ENCODE data around the gene ZNF423.

Gene ZNF423

DNA sequence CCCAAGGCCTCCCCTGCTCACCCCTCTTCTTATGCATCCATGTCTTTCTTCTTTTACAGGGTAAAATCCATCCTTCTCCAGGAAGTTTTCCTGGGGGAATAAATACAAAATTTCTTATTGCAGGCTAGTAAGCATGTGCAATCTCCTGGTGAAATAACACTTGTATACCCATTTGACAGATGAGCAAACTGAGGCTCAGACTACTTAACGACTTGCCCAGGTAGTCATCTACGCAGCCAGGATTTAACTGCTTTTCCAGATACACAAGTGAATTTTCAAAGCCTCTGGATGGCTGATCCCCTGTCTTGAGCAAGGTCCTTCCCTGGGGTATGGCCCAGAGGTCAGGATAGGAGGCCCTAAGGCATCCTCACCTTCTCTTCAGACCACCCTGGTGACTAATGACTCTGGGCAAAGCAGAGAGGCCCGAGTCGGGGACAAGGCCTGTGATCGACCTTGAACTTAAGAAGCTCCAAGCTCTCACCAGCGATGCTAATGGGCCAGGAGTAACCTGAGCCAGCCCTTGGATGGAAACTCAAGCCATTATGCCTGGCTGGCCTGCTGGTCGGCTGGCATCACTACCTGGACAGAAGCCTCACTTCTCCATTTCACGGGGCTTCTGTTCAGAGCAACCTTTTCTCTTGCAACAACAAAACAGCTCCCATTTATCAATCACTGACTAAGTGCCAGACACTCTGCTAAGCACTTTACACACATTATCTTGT is 33.1 kb downstream of the ZNF423 start:
- DNase-seq (ENCODE audit: low spot score), result no peak

DNA sequence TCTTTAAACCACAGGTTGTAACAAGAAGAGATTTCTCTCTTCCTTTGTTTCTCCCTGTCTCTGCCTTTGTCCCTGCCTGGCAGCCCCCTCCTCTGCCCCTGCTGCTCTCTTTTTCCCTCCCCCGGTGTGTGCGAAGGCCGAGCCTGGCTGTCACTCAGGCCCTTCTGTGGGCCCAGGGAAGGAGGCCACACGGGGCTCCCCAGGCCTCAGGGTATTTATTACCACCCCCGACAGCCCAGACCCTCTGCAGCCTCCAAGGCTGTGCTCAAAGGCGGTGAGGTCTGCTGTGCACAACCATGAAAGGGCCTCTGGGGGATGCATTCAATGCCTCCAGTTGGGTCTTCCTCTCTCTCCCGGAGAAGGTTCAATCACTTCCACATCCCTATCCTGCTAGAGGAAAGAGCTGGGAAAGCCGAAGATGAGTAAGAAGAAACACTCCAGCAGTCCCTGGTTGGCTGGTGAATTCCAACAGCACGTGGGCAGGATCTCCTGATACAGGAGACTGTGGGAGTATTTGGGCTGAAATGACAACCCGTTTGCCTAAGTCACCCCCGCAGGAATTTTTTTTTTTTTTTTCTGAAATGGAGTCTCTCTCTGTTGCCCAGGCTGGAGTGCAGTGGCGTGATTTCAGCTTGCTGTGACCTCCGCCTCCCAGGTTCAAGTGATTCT is 34.2 kb downstream of the ZNF423 start:
- DNase-seq (ENCODE audit: low spot score), result no peak

DNA sequence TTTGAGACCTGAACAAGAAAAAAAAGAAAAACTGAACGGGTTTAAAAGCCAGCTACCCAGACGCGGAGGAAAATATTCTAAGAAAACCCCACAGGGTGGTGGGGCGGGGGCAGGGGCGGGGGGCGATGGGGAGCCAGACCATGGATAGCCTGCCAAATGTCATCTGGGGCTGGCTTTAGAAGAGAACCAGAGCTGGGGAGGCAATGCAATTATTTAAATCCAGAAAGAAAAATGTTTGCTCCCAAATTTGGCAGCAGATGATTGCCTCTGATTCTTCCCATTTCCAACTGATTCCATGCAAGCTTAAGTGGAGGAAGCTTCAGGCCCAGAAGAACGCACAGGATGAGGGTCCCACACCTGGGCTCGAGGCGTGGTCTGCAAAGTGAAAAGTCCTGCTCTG is 34.8 kb downstream of the ZNF423 start:
- no peak for DNase-seq (ENCODE audit: low spot score)

DNA sequence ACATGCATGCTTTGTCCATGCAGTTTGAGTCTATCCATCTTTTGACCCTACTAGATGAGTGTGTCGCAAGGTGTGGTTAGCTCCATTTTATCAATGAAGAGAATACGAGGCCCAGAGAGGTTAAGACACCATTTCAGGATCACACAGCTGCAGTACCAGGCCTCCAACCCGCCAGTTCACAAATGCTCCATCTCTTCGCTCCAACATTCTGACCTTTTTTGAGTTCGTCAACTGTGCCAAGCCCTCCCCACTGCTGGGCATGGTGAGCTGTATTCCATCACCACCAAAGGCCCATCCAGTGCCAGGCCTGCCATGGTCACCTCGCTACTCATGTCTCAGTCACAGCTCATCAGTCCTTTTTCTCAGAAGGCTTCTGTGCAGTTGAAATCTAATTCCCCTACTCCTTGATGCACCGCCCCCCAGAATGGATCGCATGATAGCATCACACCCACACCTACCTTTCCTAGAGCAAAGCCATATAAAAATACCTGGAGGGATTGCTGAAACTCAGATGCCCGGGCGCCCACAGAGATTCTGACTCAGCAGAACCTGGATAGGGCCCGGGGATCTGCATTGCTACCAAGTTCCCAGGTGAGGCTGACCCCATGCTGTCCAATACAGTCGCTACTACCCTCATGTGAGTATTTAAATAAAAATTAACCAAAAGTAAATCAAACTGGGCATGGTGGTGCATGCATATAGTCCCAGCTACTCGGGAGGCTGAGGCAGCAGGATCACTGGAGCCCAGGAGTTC is 38.0 kb downstream of the ZNF423 start:
- no peak for DNase-seq (ENCODE audit: low spot score)

DNA sequence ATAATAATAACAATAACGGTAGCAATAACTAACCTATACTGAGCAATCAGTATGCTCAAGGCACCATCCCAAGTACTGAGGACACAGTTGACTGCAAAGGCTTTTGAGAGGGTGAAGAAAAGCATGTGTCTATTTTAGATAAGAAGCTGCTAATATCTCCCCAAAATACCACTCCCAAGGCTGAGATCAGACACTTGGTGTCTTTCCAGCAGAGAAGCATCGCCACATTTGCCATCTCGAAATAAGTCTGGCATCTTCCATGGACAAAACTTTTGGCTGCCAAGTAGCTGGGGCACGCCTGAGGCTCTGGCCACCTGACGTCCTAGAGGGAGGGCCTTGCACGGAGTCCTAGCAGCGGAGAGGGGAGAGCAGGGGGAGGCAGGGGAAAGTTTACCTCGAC is 39.0 kb downstream of the ZNF423 start:
- no peak for DNase-seq (ENCODE audit: low spot score)

DNA sequence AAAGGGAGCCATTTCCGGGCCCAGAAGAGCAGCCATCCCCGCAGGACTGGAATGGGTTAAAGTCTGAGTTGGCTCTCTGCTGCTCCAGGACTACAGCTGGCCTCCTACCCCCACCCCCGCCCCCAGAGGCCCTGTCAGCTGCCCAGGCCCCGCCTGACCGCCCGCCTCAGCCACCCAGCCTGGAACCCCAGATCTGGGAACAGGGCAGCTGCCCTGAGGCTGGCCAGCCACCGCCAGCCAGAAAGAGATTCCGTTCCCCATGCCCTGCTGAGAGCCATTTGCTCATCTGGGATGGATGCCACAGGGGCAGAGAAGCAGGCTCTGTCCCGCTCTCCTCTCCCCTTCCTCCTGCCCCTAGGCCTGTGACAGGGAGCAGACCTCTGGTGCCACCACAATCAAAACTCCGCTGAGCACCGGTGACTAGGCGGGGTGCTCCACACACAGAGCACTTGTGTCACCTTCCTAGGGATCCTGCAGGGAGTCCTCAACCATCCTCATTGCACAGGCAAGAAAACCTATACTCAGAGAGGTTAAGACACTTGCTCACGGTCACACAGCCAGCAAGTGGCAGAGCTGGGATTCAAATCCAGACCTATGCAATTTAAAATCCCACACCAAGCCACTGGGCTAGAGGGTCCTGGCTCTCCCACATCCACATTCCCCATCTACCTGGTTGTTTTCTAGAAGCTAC is 44.1 kb downstream of the ZNF423 start:
- DNase-seq (ENCODE audit: low spot score), result no peak

DNA sequence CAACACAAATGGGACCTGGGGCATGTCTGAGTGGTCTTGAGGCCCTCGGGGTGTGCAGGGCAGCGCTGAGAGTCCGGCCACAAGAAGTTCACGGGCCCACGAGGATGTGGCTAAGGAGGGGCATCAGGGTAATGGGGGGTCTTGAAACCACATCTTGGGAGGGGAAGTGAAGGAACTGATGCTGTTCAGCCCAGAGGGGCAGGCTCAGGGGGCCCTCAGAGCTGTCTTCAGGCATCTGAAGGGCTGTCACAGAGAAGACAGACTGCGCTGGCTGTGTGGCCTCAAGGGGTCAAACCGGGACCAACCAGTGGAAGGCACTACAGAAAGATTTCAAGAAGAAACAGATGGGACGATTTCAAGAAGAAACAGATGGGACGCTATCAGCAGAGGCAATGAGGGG is 45.1 kb downstream of the ZNF423 start:
- no peak for DNase-seq (ENCODE audit: low spot score)

DNA sequence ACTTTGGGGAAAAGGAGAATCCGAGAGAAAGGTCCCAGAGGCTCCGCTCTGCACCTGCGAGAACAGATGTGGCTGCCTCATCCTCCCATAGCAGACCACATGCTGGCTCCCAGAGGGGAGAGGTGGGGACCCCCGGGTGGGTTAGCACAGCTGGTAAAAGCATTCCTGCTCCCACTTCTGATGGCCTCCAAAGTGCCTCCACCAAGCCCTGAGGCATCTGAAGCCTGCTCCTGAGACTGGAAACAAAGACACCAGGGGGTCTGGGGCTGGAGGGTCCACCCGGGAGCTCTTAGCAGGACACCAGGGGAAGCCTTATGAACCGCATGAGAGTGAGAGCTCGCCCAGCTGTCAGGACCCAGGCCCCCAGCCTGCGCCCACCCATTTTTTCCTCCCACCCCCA is 46.4 kb downstream of the ZNF423 start:
- no peak for DNase-seq (ENCODE audit: low spot score)

DNA sequence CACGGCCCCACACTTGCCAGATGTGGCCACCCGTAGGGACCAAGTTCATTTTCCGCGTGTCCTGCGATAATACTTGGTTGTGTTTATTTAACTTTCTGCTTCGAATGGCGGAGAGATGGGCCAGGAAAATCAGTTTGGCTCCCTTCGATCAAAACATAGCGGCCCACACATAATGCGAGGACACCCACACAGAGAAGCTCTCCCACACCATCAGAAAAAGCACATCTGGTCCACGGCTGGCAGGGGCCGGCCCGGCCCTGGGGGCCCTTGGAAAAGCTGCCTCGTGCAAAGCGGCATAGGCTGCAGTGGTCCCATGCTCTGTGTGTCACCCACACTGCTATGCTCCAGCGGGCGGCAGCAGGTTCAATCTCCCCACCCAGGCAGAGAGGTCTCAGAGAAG is 46.9 kb downstream of the ZNF423 start:
- DNase-seq (ENCODE audit: low spot score), result no peak

DNA sequence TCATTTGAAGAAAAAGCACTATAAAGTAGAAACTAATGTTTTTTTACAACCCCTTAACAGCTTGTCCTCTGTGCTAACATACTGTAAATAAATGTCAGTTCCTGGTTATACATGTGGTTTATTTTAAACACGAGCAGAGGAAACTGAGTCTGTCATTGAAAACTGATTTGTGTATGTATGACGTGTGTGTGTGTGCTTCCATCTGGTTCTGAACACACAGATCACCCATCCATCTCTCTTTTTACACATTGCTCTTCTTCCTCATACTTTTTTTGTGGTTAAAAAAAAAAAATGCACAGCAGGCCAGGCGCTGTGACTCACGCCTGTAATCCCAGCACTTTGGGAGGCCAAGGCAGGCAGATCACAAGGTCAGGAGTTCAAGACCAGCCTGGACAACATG is 49.5 kb downstream of the ZNF423 start:
- DNase-seq (ENCODE audit: low spot score), result no peak

DNA sequence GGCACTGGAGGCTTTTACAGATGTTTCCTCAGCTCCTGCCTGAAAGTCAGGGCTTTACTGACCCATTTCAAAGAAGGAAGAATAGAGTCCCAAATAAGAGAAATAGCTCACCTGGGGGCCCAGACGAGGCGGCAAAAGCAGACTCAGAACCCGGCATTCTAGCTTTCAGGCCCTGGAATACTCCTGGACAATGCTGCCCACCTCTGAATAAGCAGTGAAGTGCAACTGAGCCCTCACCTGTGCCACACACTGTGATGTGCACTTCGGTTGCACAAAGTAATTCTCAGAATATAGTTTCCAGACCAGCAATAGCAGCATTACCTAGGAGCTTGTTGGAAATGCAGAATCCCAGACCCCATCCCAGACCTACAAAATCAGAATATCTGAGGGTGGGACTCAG is 54.6 kb downstream of the ZNF423 start:
- DNase-seq (ENCODE audit: low spot score), result no peak

DNA sequence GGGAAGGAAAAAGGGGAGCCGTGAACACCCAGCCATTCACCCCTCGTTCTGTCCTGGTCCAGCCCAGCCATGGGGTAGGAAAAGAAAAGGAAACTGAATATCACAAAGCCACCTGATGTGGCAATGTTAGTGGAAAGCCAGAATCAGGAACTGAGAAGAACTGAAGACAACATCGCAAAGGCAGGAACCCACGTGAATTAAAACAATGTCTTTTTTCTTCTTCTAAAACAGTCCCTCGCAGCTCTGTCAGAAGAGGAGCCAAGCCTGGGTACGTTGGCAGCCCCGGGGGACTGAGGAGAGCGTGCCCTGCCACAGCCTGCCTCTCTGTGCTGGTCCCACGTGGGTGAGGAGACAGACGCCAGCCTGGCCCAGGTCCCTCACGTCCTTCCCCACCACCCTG is 55.0 kb downstream of the ZNF423 start:
- DNase-seq (ENCODE audit: low spot score), result no peak

DNA sequence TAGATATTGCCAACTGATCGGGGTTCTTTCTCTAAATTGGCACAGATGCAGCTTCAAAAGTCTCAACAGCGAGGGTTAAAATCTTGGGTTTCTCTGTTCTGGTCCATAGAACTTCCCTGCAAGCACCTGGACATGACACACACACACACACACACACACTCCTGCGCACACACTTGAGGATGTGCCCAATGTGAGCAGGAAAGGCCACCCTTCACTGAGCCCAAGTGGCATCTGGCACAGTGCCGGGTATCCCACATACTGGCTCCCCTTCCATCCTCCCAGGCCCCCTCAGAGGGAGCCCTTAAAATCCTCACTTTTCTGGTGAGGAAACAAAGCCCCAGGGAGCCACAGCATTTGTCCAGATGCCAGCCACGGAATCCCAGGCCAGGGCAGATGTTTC is 55.5 kb downstream of the ZNF423 start:
- no peak for DNase-seq (ENCODE audit: low spot score)

DNA sequence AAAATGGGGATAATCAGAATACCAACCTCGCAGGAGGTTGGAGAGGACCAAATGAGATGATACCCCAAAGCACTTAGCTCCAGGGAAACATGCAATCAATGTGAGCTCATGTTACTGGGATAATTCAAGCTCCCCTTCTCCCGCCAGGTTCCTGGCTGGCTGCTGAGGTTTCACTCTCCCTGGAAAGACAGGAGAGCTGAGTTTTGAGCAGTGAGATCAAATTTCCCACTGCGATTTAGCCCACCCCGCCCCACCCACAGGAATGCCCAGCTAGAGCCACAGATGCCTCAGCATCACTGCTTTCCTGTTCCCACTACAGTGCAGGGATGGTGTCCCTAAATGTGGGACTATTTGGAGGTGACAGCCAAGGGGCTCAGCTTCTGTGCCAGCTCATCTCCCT is 56.7 kb downstream of the ZNF423 start:
- DNase-seq (ENCODE audit: low spot score), result no peak

DNA sequence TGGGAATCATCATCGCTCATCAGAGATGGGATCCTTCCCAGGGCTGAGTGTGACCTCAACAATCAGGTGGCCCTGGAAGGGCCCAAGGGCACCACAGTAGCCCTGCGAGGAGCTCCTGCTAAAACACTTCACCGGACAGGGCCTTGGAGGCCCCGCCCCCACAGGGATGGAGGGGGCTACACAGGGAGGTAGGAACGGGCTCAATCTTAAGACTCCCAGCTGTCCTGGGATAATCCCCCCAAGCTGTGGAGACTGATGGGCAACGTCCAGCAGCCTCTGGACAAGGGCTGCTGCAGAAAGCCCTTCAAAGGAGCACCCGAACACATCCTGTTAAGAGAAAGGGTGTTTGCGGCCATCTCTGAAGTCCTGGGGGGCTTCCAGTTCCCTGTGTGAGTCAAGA is 60.4 kb downstream of the ZNF423 start:
- DNase-seq (ENCODE audit: low spot score), result no peak

DNA sequence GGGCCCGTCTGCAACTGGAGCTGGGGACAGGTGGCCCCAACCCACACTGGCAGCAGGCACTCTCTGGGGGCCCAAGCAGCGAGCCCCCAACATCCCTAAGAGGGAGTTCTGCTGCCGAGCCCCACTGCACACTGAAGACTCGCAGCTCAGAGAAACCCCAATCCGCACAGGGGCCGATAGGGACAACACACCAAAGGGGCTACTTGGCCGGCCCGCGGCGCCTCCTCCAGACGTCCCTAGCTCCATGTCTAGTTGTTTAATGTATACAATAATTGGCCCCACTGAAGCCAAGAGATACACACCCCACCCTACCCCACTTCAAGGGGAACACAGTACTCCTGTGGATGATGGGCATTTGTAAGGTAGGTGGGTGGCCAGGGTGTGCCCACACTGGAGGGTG is 62.7 kb downstream of the ZNF423 start:
- DNase-seq (ENCODE audit: low spot score), result no peak

DNA sequence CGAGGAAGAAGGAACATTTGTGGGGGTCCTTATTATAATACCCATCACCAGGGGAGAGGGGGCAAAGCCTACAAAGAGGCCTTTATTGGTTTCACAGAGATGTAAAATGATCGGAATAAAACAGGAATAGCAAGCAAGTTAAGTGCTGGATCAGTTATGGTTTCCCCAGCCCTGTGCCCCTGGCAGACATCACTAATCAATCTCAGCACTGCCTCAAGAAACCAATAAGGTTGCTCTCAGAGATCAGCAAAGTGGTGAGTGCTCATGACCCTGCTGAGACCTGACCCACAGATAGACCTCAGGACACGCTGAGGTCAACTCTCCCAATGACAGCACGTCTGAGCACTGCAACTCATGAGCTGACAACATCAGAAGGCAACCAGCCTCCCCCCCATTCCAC is 66.3 kb downstream of the ZNF423 start:
- no peak for DNase-seq (ENCODE audit: low spot score)

DNA sequence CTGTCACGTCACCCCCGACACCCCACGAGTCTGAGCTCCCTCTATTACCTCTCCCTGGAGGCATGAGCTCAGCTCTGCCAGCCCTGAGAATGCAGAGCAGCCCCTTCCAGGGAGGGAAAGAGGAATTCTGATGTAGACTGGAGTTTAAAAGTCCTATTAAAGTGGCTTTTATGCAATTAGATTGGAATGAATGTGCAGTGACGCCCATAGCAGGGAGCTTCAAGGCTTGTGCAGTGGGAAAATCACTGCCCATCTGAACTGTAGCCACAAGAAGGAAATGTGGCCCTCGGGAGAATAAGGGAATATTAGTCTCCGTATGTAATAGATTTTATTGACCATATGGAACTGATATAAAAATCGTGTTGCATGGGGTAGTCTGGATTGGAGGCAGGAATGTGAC is 66.9 kb downstream of the ZNF423 start:
- DNase-seq (ENCODE audit: low spot score), result no peak

DNA sequence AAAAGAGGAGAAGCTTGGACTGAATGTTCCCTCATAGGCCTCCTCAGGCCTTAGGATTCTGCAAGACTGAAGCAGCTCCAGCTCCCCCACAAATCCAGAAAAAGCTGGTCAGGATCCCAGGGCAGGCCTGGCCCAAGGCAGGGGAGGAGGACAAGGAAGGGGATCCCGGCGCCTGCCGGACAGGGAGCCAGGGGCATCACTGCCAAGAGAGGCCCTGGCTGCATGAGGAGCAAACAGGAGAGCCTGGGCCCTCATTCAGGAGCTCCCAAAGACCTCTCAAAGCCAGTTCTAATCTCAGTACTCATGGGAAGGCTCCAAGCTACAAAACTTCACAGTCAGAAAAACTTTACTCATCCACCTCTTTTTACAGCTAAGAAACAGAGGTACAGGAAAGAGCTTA is 67.3 kb downstream of the ZNF423 start:
- no peak for DNase-seq (ENCODE audit: low spot score)

DNA sequence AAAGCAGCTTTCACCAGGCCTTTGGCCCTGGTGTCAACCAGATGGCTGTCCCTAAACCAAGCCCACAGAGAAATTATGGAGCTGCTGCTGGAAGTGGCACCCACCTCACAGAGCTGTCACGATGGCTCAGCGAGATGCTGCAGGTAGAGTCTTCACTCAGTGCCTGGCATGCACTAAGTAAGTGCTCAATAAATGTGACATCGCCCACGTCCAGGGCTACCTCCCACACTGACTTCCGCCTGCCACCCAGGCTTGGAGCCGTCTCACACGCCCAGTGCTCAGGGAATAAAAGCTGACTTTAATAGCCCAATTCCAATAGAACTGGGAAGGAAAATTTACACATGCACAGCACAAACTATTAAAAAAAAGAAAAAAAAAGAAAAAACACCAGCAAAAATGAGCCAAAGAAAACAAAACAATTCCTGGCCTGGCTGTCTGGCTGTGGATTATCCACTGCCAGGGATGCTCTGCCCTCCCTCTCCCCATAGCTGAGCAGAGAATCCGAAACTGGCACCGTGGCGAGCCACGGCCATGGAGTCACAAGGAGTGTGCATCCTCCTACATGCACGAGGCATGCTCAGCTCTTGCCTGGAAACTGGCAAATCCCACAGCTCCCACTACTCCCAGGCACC is 68.9 kb downstream of the ZNF423 start:
- no peak for DNase-seq (ENCODE audit: low spot score)

DNA sequence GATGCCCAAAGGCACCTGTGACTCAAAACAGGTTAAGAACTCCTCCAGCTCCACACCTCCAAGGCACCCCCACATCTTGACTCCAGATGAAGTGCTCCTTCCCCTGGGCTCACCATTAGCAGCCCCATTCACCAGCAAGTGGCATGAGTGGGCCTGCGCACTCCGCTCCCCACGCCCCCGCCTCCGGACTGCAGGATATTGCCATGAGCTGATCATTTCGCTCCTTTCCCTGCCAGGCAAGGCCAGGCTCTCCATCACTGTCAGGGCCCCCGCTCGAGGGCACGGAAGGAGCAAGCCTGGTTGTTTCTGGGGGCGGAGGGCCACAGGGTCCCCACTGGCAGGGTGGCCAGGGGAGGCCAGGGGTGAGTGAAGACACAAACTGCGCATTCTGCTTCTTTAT is 69.9 kb downstream of the ZNF423 start:
- DNase-seq (ENCODE audit: low spot score), result no peak

DNA sequence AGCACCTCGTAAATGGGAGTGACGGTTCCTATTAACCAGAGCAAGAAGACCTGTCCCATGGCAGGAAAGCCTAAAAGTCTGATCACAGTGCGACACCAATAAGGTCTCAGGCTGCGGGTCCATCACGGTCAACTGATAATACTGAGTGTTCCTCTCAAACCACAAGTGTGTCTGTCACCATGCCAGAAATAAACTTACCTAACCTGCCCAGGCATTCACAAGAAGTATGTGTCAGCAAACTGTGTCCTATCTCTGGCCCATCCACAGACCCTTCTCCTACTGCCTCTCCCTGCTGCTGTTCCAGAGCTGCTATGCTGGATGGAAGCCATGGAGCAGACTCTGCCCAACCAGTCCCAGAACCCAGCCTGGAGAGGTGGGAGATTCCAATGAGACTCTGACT is 73.5 kb downstream of the ZNF423 start:
- no peak for DNase-seq (ENCODE audit: low spot score)
